Astrocyte (in vitro differentiated cells and primary cell): ENCODE results near the gene SLC27A2.

Experiments
- EZH2 ChIP-seq: IDR thresholded peaks from 2 replicates; pipeline ENCODE4 v1.6.1; 2012; ENCODE audit warnings: mild to moderate bottlenecking, low read length, inconsistent platforms; ENCODE audit not compliant: insufficient read depth
- TF ChIP-seq, protein P1 (sequence below): IDR thresholded peaks from 2 replicates; pipeline ENCODE4 v1.5.1; 2011; ENCODE audit warnings: low read depth, mild to moderate bottlenecking, inconsistent platforms, low read length, moderate library complexity; ENCODE audit not compliant: insufficient read depth

DNA sequence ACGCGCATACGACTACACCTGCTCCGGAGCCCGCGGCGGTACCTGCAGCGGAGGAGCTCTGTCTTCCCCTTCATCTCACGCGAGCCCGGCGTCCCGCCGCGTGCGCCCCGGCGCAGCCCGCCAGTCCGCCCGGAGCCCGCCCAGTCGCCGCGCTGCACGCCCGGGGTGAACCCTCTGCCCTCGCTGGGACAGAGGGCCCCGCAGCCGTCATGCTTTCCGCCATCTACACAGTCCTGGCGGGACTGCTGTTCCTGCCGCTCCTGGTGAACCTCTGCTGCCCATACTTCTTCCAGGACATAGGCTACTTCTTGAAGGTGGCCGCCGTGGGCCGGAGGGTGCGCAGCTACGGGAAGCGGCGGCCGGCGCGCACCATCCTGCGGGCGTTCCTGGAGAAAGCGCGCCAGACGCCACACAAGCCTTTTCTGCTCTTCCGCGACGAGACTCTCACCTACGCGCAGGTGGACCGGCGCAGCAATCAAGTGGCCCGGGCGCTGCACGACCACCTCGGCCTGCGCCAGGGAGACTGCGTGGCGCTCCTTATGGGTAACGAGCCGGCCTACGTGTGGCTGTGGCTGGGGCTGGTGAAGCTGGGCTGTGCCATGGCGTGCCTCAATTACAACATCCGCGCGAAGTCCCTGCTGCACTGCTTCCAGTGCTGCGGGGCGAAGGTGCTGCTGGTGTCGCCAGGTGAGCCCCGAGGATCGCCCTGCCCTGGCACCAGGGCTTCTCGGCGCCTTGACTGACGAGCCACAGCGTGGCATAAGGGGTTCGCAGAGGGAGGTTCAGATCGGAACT lies 420 bp downstream of the SLC27A2 start:
- TF ChIP-seq, protein P1, sequence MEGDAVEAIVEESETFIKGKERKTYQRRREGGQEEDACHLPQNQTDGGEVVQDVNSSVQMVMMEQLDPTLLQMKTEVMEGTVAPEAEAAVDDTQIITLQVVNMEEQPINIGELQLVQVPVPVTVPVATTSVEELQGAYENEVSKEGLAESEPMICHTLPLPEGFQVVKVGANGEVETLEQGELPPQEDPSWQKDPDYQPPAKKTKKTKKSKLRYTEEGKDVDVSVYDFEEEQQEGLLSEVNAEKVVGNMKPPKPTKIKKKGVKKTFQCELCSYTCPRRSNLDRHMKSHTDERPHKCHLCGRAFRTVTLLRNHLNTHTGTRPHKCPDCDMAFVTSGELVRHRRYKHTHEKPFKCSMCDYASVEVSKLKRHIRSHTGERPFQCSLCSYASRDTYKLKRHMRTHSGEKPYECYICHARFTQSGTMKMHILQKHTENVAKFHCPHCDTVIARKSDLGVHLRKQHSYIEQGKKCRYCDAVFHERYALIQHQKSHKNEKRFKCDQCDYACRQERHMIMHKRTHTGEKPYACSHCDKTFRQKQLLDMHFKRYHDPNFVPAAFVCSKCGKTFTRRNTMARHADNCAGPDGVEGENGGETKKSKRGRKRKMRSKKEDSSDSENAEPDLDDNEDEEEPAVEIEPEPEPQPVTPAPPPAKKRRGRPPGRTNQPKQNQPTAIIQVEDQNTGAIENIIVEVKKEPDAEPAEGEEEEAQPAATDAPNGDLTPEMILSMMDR = no peak
- peak; percentile 66 for TF ChIP-seq EZH2
